ENCODE measurements around the gene RIMS1. TPM values are rescaled to one million over a fixed set of nuclear protein-coding genes. Genes with fewer than 3 reads are reported as not detected.

RIMS1 gene
- total RNA-seq, 1 donor from 2014 or later = 2.2 TPM

- H3K4me1 ChIP-seq (ENCODE audit: insufficient read depth, low read length) = no peaks in the 10 kb centered on the region
- Mint-ChIP-seq H3K9me3 (ENCODE audit: unreplicated experiment) (no peaks in the 10 kb centered on the region), H3K36me3 (ENCODE audit: low read depth, unreplicated experiment) (no peaks in the 10 kb centered on the region), H3K27me3 (ENCODE audit: low read depth, unreplicated experiment) (no peaks in the 10 kb centered on the region), H3K27ac (ENCODE audit: unreplicated experiment) (no peak overlapping the region), H3K4me3 (ENCODE audit: unreplicated experiment) (no peak overlapping the region), H3K4me1 (ENCODE audit: low read depth, unreplicated experiment) (no peaks in the 10 kb centered on the region)
- no peak overlapping the region for H2AFZ ChIP-seq (ENCODE audit: low read depth, low read length)
- TF ChIP-seq CTCF (IDR thresholded peaks at IDR 0.05; ENCODE audit: insufficient read depth, low read depth, low read length) (no peak), EZH2 (IDR thresholded peaks at IDR 0.05; ENCODE audit: insufficient read depth, low read length) (no peak)
- no peaks in the 10 kb centered on the region for H3K79me2 ChIP-seq (ENCODE audit: insufficient read depth, low read length)
- H4K20me1 ChIP-seq (ENCODE audit: insufficient read depth, low read length) = no peaks in the 10 kb centered on the region
- no peak overlapping the region for H3K27ac ChIP-seq (ENCODE audit: low read depth, low read length)
- FAIRE-seq (no peak), DNase-seq (ENCODE audit: low read depth) (no peak)
- H3K36me3 ChIP-seq (ENCODE audit: insufficient read depth, low read length) = no peaks in the 10 kb centered on the region
- H3K9ac ChIP-seq (ENCODE audit: low read length) = no peak overlapping the region
- H3K4me3 ChIP-seq (ENCODE audit: insufficient read depth, low read depth, low read length) = no peak overlapping the region
- no peak overlapping the region for H3K4me2 ChIP-seq (ENCODE audit: low read length)
- no peaks in the 10 kb centered on the region for H3K9me3 ChIP-seq (ENCODE audit: insufficient read depth, low read depth, low read length)
- no peaks in the 10 kb centered on the region for H3K27me3 ChIP-seq (ENCODE audit: insufficient read depth, low read length)
These were observed 15.9 kb downstream of the RIMS1 start for GRCh38 chr6:71902261-71902660.

DNA sequence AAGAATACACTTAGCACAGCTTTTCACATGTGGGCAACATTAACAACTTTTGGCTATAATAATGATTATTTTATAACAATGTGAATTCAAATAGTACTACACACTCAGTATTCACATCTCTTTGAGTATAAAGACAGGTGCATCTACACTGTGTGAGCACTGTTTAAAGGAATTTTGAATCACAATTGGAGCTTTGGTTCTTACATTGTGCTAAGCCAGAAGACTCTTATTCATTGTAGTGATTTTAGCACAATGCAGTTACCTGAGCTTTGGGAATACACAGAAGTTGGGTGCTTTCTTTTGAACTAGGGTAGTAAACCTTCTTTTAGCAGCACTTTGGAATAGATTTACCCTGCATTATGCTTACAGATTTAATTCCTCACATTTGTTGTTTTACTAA is 20.5 kb downstream of the RIMS1 start:
- no peak for DNase-seq (ENCODE audit: low read depth)
- Histone ChIP-seq H3K4me3 (ENCODE audit: insufficient read depth, low read depth, low read length) (no peak overlapping the region), H3K27ac (ENCODE audit: low read depth, low read length) (no peak overlapping the region), H3K9ac (ENCODE audit: low read length) (no peak overlapping the region), H3K36me3 (ENCODE audit: insufficient read depth, low read length) (no peaks in the 10 kb centered on the region), H3K4me1 (ENCODE audit: insufficient read depth, low read length) (no peaks in the 10 kb centered on the region), H3K79me2 (ENCODE audit: insufficient read depth, low read length) (no peaks in the 10 kb centered on the region), H3K27me3 (ENCODE audit: insufficient read depth, low read length) (no peaks in the 10 kb centered on the region), H3K4me2 (ENCODE audit: low read length) (no peak overlapping the region), H4K20me1 (ENCODE audit: insufficient read depth, low read length) (no peaks in the 10 kb centered on the region), H2AFZ (ENCODE audit: low read depth, low read length) (no peak overlapping the region), H3K9me3 (ENCODE audit: insufficient read depth, low read depth, low read length) (no peaks in the 10 kb centered on the region)
- no peak for TF ChIP-seq CTCF (IDR thresholded peaks at IDR 0.05; ENCODE audit: insufficient read depth, low read depth, low read length)
- TF ChIP-seq EZH2 (IDR thresholded peaks at IDR 0.05; ENCODE audit: insufficient read depth, low read length) = no peak
- H3K27me3 Mint-ChIP-seq (ENCODE audit: low read depth, unreplicated experiment) = no peaks in the 10 kb centered on the region
- H3K4me1 Mint-ChIP-seq (ENCODE audit: low read depth, unreplicated experiment) = no peaks in the 10 kb centered on the region
- no peak overlapping the region for H3K4me3 Mint-ChIP-seq (ENCODE audit: unreplicated experiment)
- H3K27ac Mint-ChIP-seq (ENCODE audit: unreplicated experiment) = no peak overlapping the region
- no peak for FAIRE-seq
- no peaks in the 10 kb centered on the region for H3K9me3 Mint-ChIP-seq (ENCODE audit: unreplicated experiment)
- no peaks in the 10 kb centered on the region for H3K36me3 Mint-ChIP-seq (ENCODE audit: low read depth, unreplicated experiment)

GRCh38 chr6:71908162-71908765 is 21.9 kb downstream of the RIMS1 start:
- no peak overlapping the region for H3K27ac ChIP-seq (ENCODE audit: low read depth, low read length)
- H3K36me3 ChIP-seq (ENCODE audit: insufficient read depth, low read length) = no peaks in the 10 kb centered on the region
- Mint-ChIP-seq H3K9me3 (ENCODE audit: unreplicated experiment) (no peaks in the 10 kb centered on the region), H3K36me3 (ENCODE audit: low read depth, unreplicated experiment) (no peaks in the 10 kb centered on the region), H3K4me1 (ENCODE audit: low read depth, unreplicated experiment) (no peaks in the 10 kb centered on the region), H3K27me3 (ENCODE audit: low read depth, unreplicated experiment) (no peaks in the 10 kb centered on the region), H3K27ac (ENCODE audit: unreplicated experiment) (no peak overlapping the region), H3K4me3 (ENCODE audit: unreplicated experiment) (no peak overlapping the region)
- no peak overlapping the region for H3K4me3 ChIP-seq (ENCODE audit: insufficient read depth, low read depth, low read length)
- FAIRE-seq (no peak), DNase-seq (ENCODE audit: low read depth) (no peak)
- H3K4me2 ChIP-seq (ENCODE audit: low read length) = no peak overlapping the region
- TF ChIP-seq EZH2 (IDR thresholded peaks at IDR 0.05; ENCODE audit: insufficient read depth, low read length) (no peak), CTCF (IDR thresholded peaks at IDR 0.05; ENCODE audit: insufficient read depth, low read depth, low read length) (no peak)
- H3K79me2 ChIP-seq (ENCODE audit: insufficient read depth, low read length) = no peaks in the 10 kb centered on the region
- no peak overlapping the region for H2AFZ ChIP-seq (ENCODE audit: low read depth, low read length)
- H4K20me1 ChIP-seq (ENCODE audit: insufficient read depth, low read length) = no peaks in the 10 kb centered on the region
- H3K4me1 ChIP-seq (ENCODE audit: insufficient read depth, low read length) = no peaks in the 10 kb centered on the region
- no peaks in the 10 kb centered on the region for H3K9me3 ChIP-seq (ENCODE audit: insufficient read depth, low read depth, low read length)
- no peaks in the 10 kb centered on the region for H3K27me3 ChIP-seq (ENCODE audit: insufficient read depth, low read length)
- H3K9ac ChIP-seq (ENCODE audit: low read length) = no peak overlapping the region

All from astrocyte (in vitro differentiated cells and primary cell).